ENCODE measurements around the gene TNFSF12. TPM values are rescaled to one million over a fixed set of nuclear protein-coding genes. Genes with fewer than 3 reads are reported as not detected.
"Not testable (repeated sequence)": the region's sequence is repeated elsewhere in the genome, so short reads cannot be mapped to it uniquely, and the experiment has no call there.

Gene TNFSF12
- total RNA-seq, 2 experiments from 2014 or later: not detected

- Histone ChIP-seq H3K9me3 (ENCODE audit: low read length) (no peaks in the 10 kb centered on the region), H3K79me2 (ENCODE audit: insufficient read depth, low read depth, low read length) (no peaks in the 10 kb centered on the region), H3K9me2 (ENCODE audit: insufficient read depth, low read length) (no peaks in the 10 kb centered on the region), H4K20me1 (ENCODE audit: insufficient read depth, low read length) (no peaks in the 10 kb centered on the region), H3K36me3 (ENCODE audit: insufficient read depth, low read length) (peaks cover 92% of the 10 kb centered on the region), H3K27ac (ENCODE audit: low read depth, low read length, poor library complexity, severe bottlenecking) (no peak overlapping the region), H3K4me1 (ENCODE audit: insufficient read depth, low read length, poor library complexity, severe bottlenecking) (no peaks in the 10 kb centered on the region), H3K4me3 (ENCODE audit: low read depth, low read length, poor library complexity, severe bottlenecking) (no peak overlapping the region), H3K4me2 (ENCODE audit: low read length) (no peak overlapping the region), H2AFZ (ENCODE audit: low read length) (no peak overlapping the region)
- ChIA-PET POLR2A (no interaction called here), CTCF (ENCODE audit: unreplicated experiment) (no interaction called here)
- intact Hi-C loops (cut with micrococcal nuclease; ENCODE audit: unreplicated experiment): no loop called here
- no peak for DNase-seq (ENCODE audit: low spot score)
- no TSS peak for BruUV-seq (replicated peaks)
- no peak for TF ChIP-seq EZH2phosphoT487 (IDR thresholded peaks at IDR 0.05; ENCODE audit: borderline replicate concordance, low read depth, low read length)
Measured at GRCh38 chr17:7592422-7593021, 43.7 kb downstream of the TNFSF12 start.

- H3K36me3 ChIP-seq (ENCODE audit: insufficient read depth, low read length): peaks cover 88% of the 10 kb centered on the region
- H3K9me2 ChIP-seq (ENCODE audit: insufficient read depth, low read length): no peaks in the 10 kb centered on the region
- H3K27ac ChIP-seq (ENCODE audit: low read depth, low read length, poor library complexity, severe bottlenecking): no peak overlapping the region
- intact Hi-C loops (cut with micrococcal nuclease; ENCODE audit: unreplicated experiment): no loop called here
- H3K4me3 ChIP-seq (ENCODE audit: low read depth, low read length, poor library complexity, severe bottlenecking): no peak overlapping the region
- no peak for DNase-seq (ENCODE audit: low spot score)
- H3K4me1 ChIP-seq (ENCODE audit: insufficient read depth, low read length, poor library complexity, severe bottlenecking): no peaks in the 10 kb centered on the region
- BruUV-seq (replicated peaks): no TSS peak
- TF ChIP-seq EZH2phosphoT487 (IDR thresholded peaks at IDR 0.05; ENCODE audit: borderline replicate concordance, low read depth, low read length) (no peak), CTCF (conservative IDR thresholded peaks at IDR 0.05; ENCODE audit: low read length) (no peak)
- ChIA-PET POLR2A (no interaction called here), CTCF (ENCODE audit: unreplicated experiment) (no interaction called here)
- H3K4me2 ChIP-seq (ENCODE audit: low read length): no peak overlapping the region
- H3K79me2 ChIP-seq (ENCODE audit: insufficient read depth, low read depth, low read length): no peaks in the 10 kb centered on the region
- H2AFZ ChIP-seq (ENCODE audit: low read length): no peak overlapping the region
- no peaks in the 10 kb centered on the region for H3K9me3 ChIP-seq (ENCODE audit: low read length)
- H4K20me1 ChIP-seq (ENCODE audit: insufficient read depth, low read length): no peaks in the 10 kb centered on the region
Measured at GRCh38 chr17:7593296-7593695, 44.4 kb downstream of the TNFSF12 start.

- H3K4me3 ChIP-seq (ENCODE audit: low read depth, low read length, poor library complexity, severe bottlenecking); POLR2A ChIA-PET; H3K27ac ChIP-seq (ENCODE audit: low read depth, low read length, poor library complexity, severe bottlenecking); H2AFZ ChIP-seq (ENCODE audit: low read length); H3K9me2 ChIP-seq (ENCODE audit: insufficient read depth, low read length); H3K4me2 ChIP-seq (ENCODE audit: low read length); H3K9me3 ChIP-seq (ENCODE audit: low read length); H3K4me1 ChIP-seq (ENCODE audit: insufficient read depth, low read length, poor library complexity, severe bottlenecking); BruUV-seq (replicated peaks); intact Hi-C loops (cut with micrococcal nuclease; ENCODE audit: unreplicated experiment); H3K79me2 ChIP-seq (ENCODE audit: insufficient read depth, low read depth, low read length); H4K20me1 ChIP-seq (ENCODE audit: insufficient read depth, low read length); CTCF ChIA-PET (ENCODE audit: unreplicated experiment); DNase-seq (ENCODE audit: low spot score): not testable (repeated sequence)
- peaks cover 87% of the 10 kb centered on the region for H3K36me3 ChIP-seq (ENCODE audit: insufficient read depth, low read length)
Measured at GRCh38 chr17:7597561-7597960, 48.7 kb downstream of the TNFSF12 start.

- Histone ChIP-seq H3K4me2 (ENCODE audit: low read length) (no peak overlapping the region), H3K9me3 (ENCODE audit: low read length) (no peaks in the 10 kb centered on the region), H2AFZ (ENCODE audit: low read length) (no peak overlapping the region), H4K20me1 (ENCODE audit: insufficient read depth, low read length) (no peaks in the 10 kb centered on the region), H3K4me1 (ENCODE audit: insufficient read depth, low read length, poor library complexity, severe bottlenecking) (no peaks in the 10 kb centered on the region), H3K36me3 (ENCODE audit: insufficient read depth, low read length) (peaks cover 70% of the 10 kb centered on the region), H3K27ac (ENCODE audit: low read depth, low read length, poor library complexity, severe bottlenecking) (no peak overlapping the region), H3K9me2 (ENCODE audit: insufficient read depth, low read length) (no peaks in the 10 kb centered on the region), H3K79me2 (ENCODE audit: insufficient read depth, low read depth, low read length) (no peaks in the 10 kb centered on the region), H3K4me3 (ENCODE audit: low read depth, low read length, poor library complexity, severe bottlenecking) (no peak overlapping the region)
- no peak for DNase-seq (ENCODE audit: low spot score)
- CTCF ChIA-PET (ENCODE audit: unreplicated experiment): no interaction called here
- TF ChIP-seq EZH2phosphoT487 (IDR thresholded peaks at IDR 0.05; ENCODE audit: borderline replicate concordance, low read depth, low read length) (no peak), CTCF (conservative IDR thresholded peaks at IDR 0.05; ENCODE audit: low read length) (no peak)
- BruUV-seq (replicated peaks): no TSS peak
- POLR2A ChIA-PET: no interaction called here
- intact Hi-C loops (cut with micrococcal nuclease; ENCODE audit: unreplicated experiment): no loop called here
Measured at GRCh38 chr17:7606280-7606679, 57.4 kb downstream of the TNFSF12 start.
